IMR-90 (cell line): ENCODE measurements around the gene ZNF609. TPM values are rescaled to one million over a fixed set of nuclear protein-coding genes. Genes with fewer than 3 reads are reported as not detected.

Experiments
- ATAC-seq: fragments of 200-7000 bp; cut with Tn5 transposase; 2 replicates; pipeline ENCODE4 v1.9.1; 2020; ENCODE audit warnings: low read depth, mild to moderate bottlenecking, moderate library complexity
- BruUV-seq: library from RNA; stranded (reverse); fragments of 400-500 nt; replicated peaks from 2 replicates; lab custom pipeline; 2021; lab: Mats Ljungman, UMichigan
- CTCF ChIA-PET: fragments of 300-600 bp; formaldehyde crosslinking; extraction: SDS; loops from one replicate; lab custom pipeline; 2021; ENCODE audit warnings: antibody characterized with exemption; lab: Yijun Ruan, JAX
- POLR2A ChIA-PET: fragments of 300-600 bp; sonication (Branson Sonifier 250); formaldehyde crosslinking; loops from one replicate; lab custom pipeline; 2022; ENCODE audit warnings: antibody characterized with exemption; ENCODE audit not compliant: unreplicated experiment; lab: Charles Lee
- DNase-seq: peaks from one replicate; pipeline ENCODE4 v3.0.0; 2013
- H2AFZ ChIP-seq: replicated peaks from 2 replicates; pipeline ENCODE3; 2013; ENCODE audit warnings: low read length, mild to moderate bottlenecking; ENCODE audit not compliant: poor library complexity
- H2AK5ac ChIP-seq: 2 replicates; pipeline ENCODE4 v1.6.1; 2013; ENCODE audit warnings: low read depth, low read length, inconsistent platforms
- H2AK9ac ChIP-seq: replicated peaks from 2 replicates; pipeline ENCODE3; 2013; ENCODE audit warnings: mild to moderate bottlenecking, low read depth, low read length, moderate library complexity; ENCODE audit not compliant: poor library complexity
- H2BK120ac ChIP-seq: 2 replicates; pipeline ENCODE4 v1.6.1; 2013; ENCODE audit warnings: low read depth, low read length, inconsistent platforms
- H2BK15ac ChIP-seq: 3 replicates; pipeline ENCODE4 v1.6.1; 2013; ENCODE audit warnings: low read depth, low read length, inconsistent platforms
- H2BK20ac ChIP-seq: 2 replicates; pipeline ENCODE4 v1.6.1; 2013; ENCODE audit warnings: low read depth, mild to moderate bottlenecking, inconsistent platforms, low read length, moderate library complexity
- H2BK5ac ChIP-seq: 2 replicates; pipeline ENCODE4 v1.6.1; 2013; ENCODE audit warnings: mild to moderate bottlenecking, low read depth, low read length, inconsistent platforms; ENCODE audit not compliant: poor library complexity, severe bottlenecking
- H3K14ac ChIP-seq: replicated peaks from 2 replicates; pipeline ENCODE4 v1.6.1; 2013; ENCODE audit warnings: low read depth, low read length, inconsistent platforms
- H3K18ac ChIP-seq: 2 replicates; pipeline ENCODE4 v1.6.1; 2013; ENCODE audit warnings: low read depth, low read length, control low read depth
- H3K23ac ChIP-seq: 2 replicates; pipeline ENCODE4 v1.6.1; 2013; ENCODE audit warnings: low read depth, low read length, inconsistent platforms
- H3K27ac ChIP-seq: 2 replicates; pipeline ENCODE4 v1.5.1; 2013; ENCODE audit warnings: mild to moderate bottlenecking, control low read depth, low read length; ENCODE audit not compliant: insufficient read depth
- H3K27me3 ChIP-seq: 2 replicates; pipeline ENCODE4 v1.6.1; 2013; ENCODE audit warnings: low read length; ENCODE audit not compliant: control insufficient read depth, insufficient read depth
- H3K36me3 ChIP-seq: 2 replicates; pipeline ENCODE4 v1.6.1; 2013; ENCODE audit warnings: low read length, mixed read lengths; ENCODE audit not compliant: control insufficient read depth, insufficient read depth
- H3K4ac ChIP-seq: 2 replicates; pipeline ENCODE4 v1.6.1; 2013; ENCODE audit warnings: low read depth, low read length, inconsistent platforms
- H3K4me1 ChIP-seq: 2 replicates; pipeline ENCODE4 v1.6.1; 2013; ENCODE audit warnings: low read length, mixed read lengths; ENCODE audit not compliant: control insufficient read depth, insufficient read depth
- H3K4me2 ChIP-seq: 2 replicates; pipeline ENCODE4 v1.6.1; 2013; ENCODE audit warnings: low read depth, mild to moderate bottlenecking, control low read depth, low read length, moderate library complexity
- H3K4me3 ChIP-seq: 2 replicates; pipeline ENCODE4 v1.5.1; 2013; ENCODE audit warnings: low read depth, mild to moderate bottlenecking, control low read depth, low read length, moderate library complexity; ENCODE audit not compliant: insufficient read depth
- H3K56ac ChIP-seq: 2 replicates; pipeline ENCODE4 v1.6.1; 2013; ENCODE audit warnings: low read length, inconsistent platforms; ENCODE audit not compliant: insufficient read depth; ENCODE audit errors: extremely low read depth
- H3K79me1 ChIP-seq, 2 experiments: 2 replicates each; pipeline ENCODE4 v1.6.1; 2013; ENCODE audit warnings: low read length in 2 of 2, inconsistent platforms in 1 of 2, low read depth in 1 of 2
- H3K9ac ChIP-seq: 2 replicates; pipeline ENCODE4 v1.6.1; 2013; ENCODE audit warnings: low read depth, low read length, control low read depth
- H3K9me1 ChIP-seq: 2 replicates; pipeline ENCODE4 v1.6.1; 2013; ENCODE audit warnings: low read length, inconsistent platforms; ENCODE audit not compliant: insufficient read depth
- H3K9me3 ChIP-seq: 2 replicates; pipeline ENCODE4 v1.6.1; 2013; ENCODE audit warnings: low read length; ENCODE audit not compliant: control insufficient read depth, insufficient read depth
- H4K20me1 ChIP-seq: 2 replicates; pipeline ENCODE4 v1.6.1; 2013; ENCODE audit warnings: low read length, inconsistent platforms; ENCODE audit not compliant: insufficient read depth
- H4K5ac ChIP-seq: 2 replicates; pipeline ENCODE4 v1.6.1; 2013; ENCODE audit warnings: mild to moderate bottlenecking, low read depth, low read length, control low read depth
- H4K8ac ChIP-seq, 2 experiments: 2 replicates each; pipeline ENCODE4 v1.6.1; 2013; ENCODE audit warnings: low read depth in 2 of 2, low read length in 2 of 2, control low read depth in 1 of 2, inconsistent platforms in 1 of 2
- H4K91ac ChIP-seq: 2 replicates; pipeline ENCODE4 v1.6.1; 2013; ENCODE audit warnings: low read depth, low read length, inconsistent platforms; ENCODE audit not compliant: insufficient read depth
- BHLHE40 ChIP-seq: fragments of 150-350 bp; IDR thresholded peaks from 2 replicates; pipeline ENCODE4 v1.6.1; 2016; ENCODE audit warnings: mild to moderate bottlenecking, low read depth, low read length
- CEBPB ChIP-seq: IDR thresholded peaks from 2 replicates; pipeline ENCODE4 v1.6.1; 2012; ENCODE audit warnings: low read depth, low read length, improper control_type of control experiment
- CHD1 ChIP-seq: IDR thresholded peaks from 2 replicates; pipeline ENCODE4 v1.6.1; 2012; ENCODE audit warnings: low read depth, low read length, improper control_type of control experiment
- CTCF ChIP-seq: conservative IDR thresholded peaks from 2 replicates; pipeline ENCODE4 v1.5.1; 2012; ENCODE audit warnings: mild to moderate bottlenecking, low read depth, low read length, improper control_type of control experiment
- ELK1 ChIP-seq: fragments of 150-350 bp; IDR thresholded peaks from 2 replicates; pipeline ENCODE4 v1.6.1; 2016; ENCODE audit warnings: low read depth, mild to moderate bottlenecking, low read length, moderate library complexity, borderline replicate concordance
- FOS ChIP-seq: fragments of 150-350 bp; IDR thresholded peaks from 2 replicates; pipeline ENCODE4 v1.6.1; 2016; ENCODE audit warnings: low read depth, low read length
- MAFK ChIP-seq: IDR thresholded peaks from 2 replicates; pipeline ENCODE4 v1.6.1; 2012; ENCODE audit warnings: low read depth, low read length, improper control_type of control experiment
- MAZ ChIP-seq: IDR thresholded peaks from 2 replicates; pipeline ENCODE4 v1.6.1; 2012; ENCODE audit warnings: low read depth, mild to moderate bottlenecking, low read length, improper control_type of control experiment, moderate library complexity, borderline replicate concordance
- MXI1 ChIP-seq: IDR thresholded peaks from 2 replicates; pipeline ENCODE4 v1.6.1; 2012; ENCODE audit warnings: low read depth, mild to moderate bottlenecking, low read length, moderate library complexity, borderline replicate concordance
- NFE2L2 ChIP-seq: fragments of 150-350 bp; IDR thresholded peaks from 2 replicates; pipeline ENCODE4 v1.6.1; 2016; ENCODE audit warnings: low read depth, mild to moderate bottlenecking, low read length
- POLR2A ChIP-seq: IDR thresholded peaks from 2 replicates; pipeline ENCODE4 v1.6.1; 2012; ENCODE audit warnings: mild to moderate bottlenecking, low read depth, low read length
- RAD21 ChIP-seq: IDR thresholded peaks from 2 replicates; pipeline ENCODE4 v1.6.1; 2012; ENCODE audit warnings: low read length, improper control_type of control experiment
- RCOR1 ChIP-seq: IDR thresholded peaks from 2 replicates; pipeline ENCODE4 v1.6.1; 2012; ENCODE audit warnings: mild to moderate bottlenecking, low read length, improper control_type of control experiment; ENCODE audit not compliant: insufficient replicate concordance
- RFX5 ChIP-seq: IDR thresholded peaks from 2 replicates; pipeline ENCODE4 v1.8.0; 2012; ENCODE audit warnings: low read depth, mild to moderate bottlenecking, low read length, moderate library complexity
- WGBS, 2 experiments: methylation state at CpG; one replicate each; pipeline versions ENCODE4 v1.1.5 to v1.1.7; 2013; ENCODE audit warnings: missing lambda C conversion rate in 2 of 2; ENCODE audit not compliant: insufficient read length in 1 of 2; ENCODE audit errors: extremely low coverage in 2 of 2; 5-methylcytosine and 5-hydroxymethylcytosine counted together
- dilution Hi-C: fragments of 300-500 bp; cut with HindIII; formaldehyde crosslinking; loops from one replicate; pipeline ENCODE4 v1.14.3; 2018; ENCODE audit warnings: low sequenced_read_pairs; ENCODE audit not compliant: unreplicated experiment
- in situ Hi-C: fragments of 300-500 bp; cut with MboI; formaldehyde crosslinking; loops from 3 replicates; pipeline ENCODE4 v1.14.3; 2019; ENCODE audit warnings: low sequenced_read_pairs, inconsistent platforms, mixed read lengths
- intact Hi-C: fragments of 100-400 bp; cut with micrococcal nuclease; formaldehyde crosslinking; loops from 2 replicates; pipeline ENCODE4 v1.10.0; 2022
- polyA plus RNA-seq, 3 experiments: library from polyadenylated mRNA; depleted of rRNA; stranded (reverse); fragments of >200 nt; gene quantifications; 2 replicates each; pipeline ENCODE4 v1.2.3, GENCODE V29; 2012; ENCODE audit warnings: low replicate concordance in 1 of 3
- total RNA-seq: library from RNA; depleted of rRNA; stranded (reverse); fragments of >200 nt; gene quantifications from 2 replicates; pipeline ENCODE4 v1.2.3, GENCODE V29; 2012

Gene ZNF609
- total and polyA plus RNA-seq, 2 of the 4 experiments (the other 2 are of a cell fraction) = 10.4 to 12.5 TPM

- H3K56ac ChIP-seq = no peak overlapping the region
- H3K9me3 ChIP-seq = no peaks in the 10 kb centered on the region
- intact Hi-C loops = no loop called here
- H3K27me3 ChIP-seq = no peaks in the 10 kb centered on the region
- no peak overlapping the region for H4K8ac ChIP-seq
- peaks cover 1% of the 10 kb centered on the region; the same call in 1 of the 2 replicates for H3K4me1 ChIP-seq
- TF ChIP-seq MXI1 (no peak), POLR2A (no peak), RAD21 (no peak), CHD1 (no peak), RCOR1 (no peak), CEBPB (no peak), RFX5 (no peak), ELK1 (no peak), BHLHE40 (no peak), FOS (no peak), MAFK (no peak), CTCF (no peak), NFE2L2 (no peak), MAZ (no peak)
- H3K79me1 ChIP-seq = peaks cover 32 to 69% of the 10 kb centered on the region in 2 experiments
- peaks cover 26% of the 10 kb centered on the region for H4K20me1 ChIP-seq
- H3K4me2 ChIP-seq = no peak overlapping the region
- H3K4me3 ChIP-seq = no peak overlapping the region
- no peak overlapping the region for H2BK5ac ChIP-seq
- no peak overlapping the region for H2BK20ac ChIP-seq
- no peak overlapping the region for H2BK120ac ChIP-seq
- no peak overlapping the region for H3K4ac ChIP-seq
- peaks cover 4% of the 10 kb centered on the region; the same call in 1 of the 2 replicates for H3K9me1 ChIP-seq
- H2AK5ac ChIP-seq = no peak overlapping the region
- BruUV-seq = no TSS peak
- dilution Hi-C loops = no loop called here
- H2BK15ac ChIP-seq = no peak overlapping the region
- H3K18ac ChIP-seq = no peak overlapping the region
- ChIA-PET CTCF (no interaction called here), POLR2A (no interaction called here)
- no peak overlapping the region for H2AFZ ChIP-seq
- no peak overlapping the region for H4K91ac ChIP-seq
- H4K5ac ChIP-seq = no peak overlapping the region
- WGBS, 2 experiments = no CpG with 5 or more reads among the region's 2 CpGs
- H3K23ac ChIP-seq = no peak overlapping the region
- H3K14ac ChIP-seq = no peak overlapping the region
- no peak overlapping the region for H2AK9ac ChIP-seq
- DNase-seq (no peak), ATAC-seq (no peak)
- in situ Hi-C loops = no loop called here
- H3K36me3 ChIP-seq = no peaks in the 10 kb centered on the region; the same call in 1 of the 2 replicates
- H3K9ac ChIP-seq = no peak overlapping the region
- no peak overlapping the region for H3K27ac ChIP-seq
Observed at GRCh38 chr15:64544450-64544849, 84.1 kb downstream of the ZNF609 start.
